Activated CD8-positive, alpha-beta memory T cell treated with anti-CD3 and anti-CD28 coated beads for 36 hours (primary cell): ENCODE measurements around the gene RPP40. TPM values are rescaled to one million over a fixed set of nuclear protein-coding genes. Genes with fewer than 3 reads are reported as not detected.

Experiments used
- CTCF ChIA-PET: fragments of 350-600 bp; sonication (Branson Sonifier 250); formaldehyde crosslinking; loops from one replicate; lab custom pipeline; 2021; ENCODE audit warnings: antibody characterized with exemption; lab: Charles Lee
- POLR2A ChIA-PET: fragments of 350-600 bp; sonication (Branson Sonifier 250); formaldehyde crosslinking; loops from one replicate; lab custom pipeline; 2021; ENCODE audit warnings: antibody characterized with exemption; lab: Charles Lee
- total RNA-seq, 2 experiments: library from RNA; stranded (reverse); gene quantifications; one replicate each; pipeline ENCODE4 v1.2.3, GENCODE V29; 2021

Gene RPP40
- total RNA-seq, 2 experiments from 2014 or later, result 16.6 to 17.1 TPM

DNA sequence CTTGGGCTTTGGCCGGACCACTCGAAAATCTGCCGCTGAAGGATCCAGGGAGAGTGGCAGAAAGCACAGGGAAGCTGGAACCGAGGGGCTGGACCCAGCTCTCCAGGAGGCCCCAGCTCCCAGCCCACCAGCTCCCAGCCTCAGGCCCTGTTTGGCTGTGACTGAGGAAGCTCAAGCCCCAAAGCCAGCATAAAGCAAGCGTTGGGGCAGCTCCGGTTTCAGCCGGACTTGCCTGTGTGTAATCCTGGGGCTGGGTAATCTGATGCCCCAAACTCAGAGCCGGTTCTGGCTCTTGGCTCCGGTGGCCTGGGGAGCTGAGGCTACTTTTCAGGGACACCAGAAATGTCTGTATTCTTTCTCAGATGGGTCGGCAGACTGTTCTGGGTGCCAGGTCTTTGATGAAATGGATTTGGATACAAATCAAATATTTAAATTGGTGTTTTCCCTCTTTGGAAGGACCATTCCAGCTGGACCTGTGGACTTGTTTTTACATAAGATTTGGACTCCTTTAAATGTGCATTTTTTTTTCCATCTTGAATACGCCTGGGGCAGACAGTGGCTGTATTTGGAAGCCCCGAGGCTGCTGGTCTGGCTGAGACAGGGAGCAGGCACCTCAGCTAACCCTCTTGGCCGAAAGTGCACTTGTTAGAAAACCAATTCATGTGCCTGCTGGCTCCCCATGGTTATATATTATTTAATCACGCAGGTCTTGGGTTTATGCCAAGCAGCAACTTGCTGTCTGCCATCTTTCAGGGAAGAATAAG lies 29.7 kb downstream of the RPP40 start:
- CTCF ChIA-PET, result no interaction called here
- POLR2A ChIA-PET, result no interaction called here

DNA sequence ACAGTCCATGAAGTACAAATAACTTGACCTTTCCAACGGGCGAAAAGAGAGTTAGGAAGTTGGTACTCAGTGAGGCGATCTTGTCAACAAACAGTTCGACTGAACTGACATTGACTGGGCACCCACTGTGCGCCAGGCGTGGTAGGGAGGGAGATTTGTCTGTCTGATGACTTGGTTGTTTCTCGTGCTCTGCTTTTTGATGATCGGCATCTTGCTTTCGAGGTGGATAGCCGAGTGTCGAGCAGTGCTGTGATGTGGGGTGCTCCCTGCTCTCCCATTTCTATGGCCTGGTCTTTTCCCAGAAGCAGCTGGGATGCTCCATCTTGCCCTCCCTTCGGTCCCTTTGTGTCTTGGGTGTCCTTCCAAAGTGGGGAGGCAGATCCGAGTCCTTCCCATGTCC lies 30.4 kb downstream of the RPP40 start:
- ChIA-PET CTCF (no interaction called here), POLR2A (no interaction called here)

DNA sequence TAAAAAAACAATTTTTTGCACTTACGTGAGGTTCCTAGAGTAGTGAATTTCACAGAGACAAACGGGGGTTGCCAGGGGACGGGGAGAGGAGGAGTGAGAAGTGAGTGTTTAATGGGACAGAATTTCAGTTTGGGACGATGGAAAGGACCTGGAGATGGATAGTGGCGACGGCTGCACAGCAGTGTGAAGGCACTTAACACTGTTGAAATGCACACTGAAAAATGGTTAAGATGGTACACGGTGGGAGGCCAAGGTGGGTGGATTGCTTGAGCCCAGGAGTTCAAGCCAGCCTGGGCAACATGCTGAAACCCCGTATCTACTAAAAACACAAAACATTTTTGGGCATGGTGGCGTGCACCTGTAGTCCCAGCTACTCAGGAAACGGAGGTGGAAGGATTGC lies 31.4 kb downstream of the RPP40 start:
- ChIA-PET POLR2A (no interaction called here), CTCF (no interaction called here)

DNA sequence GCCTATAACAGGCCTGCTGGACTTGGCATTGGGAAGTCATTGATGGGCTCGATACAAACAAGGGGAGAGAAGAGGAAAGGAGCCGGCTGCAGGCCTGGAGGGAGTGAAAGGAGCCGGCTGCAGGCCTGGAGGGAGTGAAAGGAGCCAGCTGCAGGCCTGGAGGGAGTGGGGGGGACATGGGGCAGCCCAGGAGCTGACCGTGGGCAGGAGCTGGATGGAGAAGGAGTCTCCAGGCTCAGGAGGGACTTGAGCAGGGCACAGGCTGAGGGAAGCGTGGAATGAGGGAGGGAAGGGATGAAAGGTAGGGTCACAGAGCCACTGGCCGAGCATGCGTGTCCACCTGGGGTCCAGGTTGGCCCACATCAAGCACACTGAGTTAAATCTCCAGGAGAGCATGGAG lies 32.0 kb downstream of the RPP40 start:
- CTCF ChIA-PET, result no interaction called here
- POLR2A ChIA-PET, result no interaction called here

- CTCF ChIA-PET, result no interaction called here
- POLR2A ChIA-PET, result no interaction called here
Observed at GRCh38 chr6:4970739-4971395, 33.0 kb downstream of the RPP40 start.

- ChIA-PET CTCF (no interaction called here), POLR2A (no interaction called here)
Observed at GRCh38 chr6:4969609-4970285, 34.1 kb downstream of the RPP40 start.

DNA sequence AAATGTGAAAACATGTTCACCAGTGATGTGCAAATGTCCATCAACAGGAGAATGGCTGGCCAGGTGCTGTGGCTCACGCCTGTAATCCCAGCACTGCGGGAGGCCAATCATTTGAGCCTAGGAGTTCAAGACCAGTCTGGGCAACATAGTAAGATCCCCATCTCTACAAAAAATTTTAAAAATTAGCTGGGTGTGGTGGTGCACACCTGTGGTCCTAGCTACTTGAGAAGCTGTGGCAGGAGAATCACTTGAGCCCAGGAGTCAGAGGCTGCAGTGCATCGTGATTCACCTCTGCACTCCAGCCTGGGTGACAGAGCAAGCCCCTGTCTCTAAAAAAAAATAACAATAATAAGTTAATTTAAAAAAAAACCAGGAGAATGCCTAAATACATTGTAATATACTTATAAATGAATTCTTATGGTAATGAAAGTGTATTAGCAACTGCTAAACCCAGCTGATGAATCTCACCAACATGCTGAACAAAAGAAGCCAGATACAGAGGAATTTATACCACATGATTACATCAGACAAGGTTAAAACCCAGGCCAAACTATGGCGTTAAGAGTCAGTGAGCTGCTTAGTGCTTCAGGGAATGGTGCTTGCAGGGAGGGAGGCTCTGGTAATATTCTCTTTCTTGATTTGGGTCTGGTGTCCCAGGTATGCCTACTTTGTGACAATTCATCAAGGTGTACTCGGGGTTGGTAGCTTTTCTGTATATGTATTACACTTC lies 36.4 kb downstream of the RPP40 start:
- POLR2A ChIA-PET, result no interaction called here
- CTCF ChIA-PET, result no interaction called here

DNA sequence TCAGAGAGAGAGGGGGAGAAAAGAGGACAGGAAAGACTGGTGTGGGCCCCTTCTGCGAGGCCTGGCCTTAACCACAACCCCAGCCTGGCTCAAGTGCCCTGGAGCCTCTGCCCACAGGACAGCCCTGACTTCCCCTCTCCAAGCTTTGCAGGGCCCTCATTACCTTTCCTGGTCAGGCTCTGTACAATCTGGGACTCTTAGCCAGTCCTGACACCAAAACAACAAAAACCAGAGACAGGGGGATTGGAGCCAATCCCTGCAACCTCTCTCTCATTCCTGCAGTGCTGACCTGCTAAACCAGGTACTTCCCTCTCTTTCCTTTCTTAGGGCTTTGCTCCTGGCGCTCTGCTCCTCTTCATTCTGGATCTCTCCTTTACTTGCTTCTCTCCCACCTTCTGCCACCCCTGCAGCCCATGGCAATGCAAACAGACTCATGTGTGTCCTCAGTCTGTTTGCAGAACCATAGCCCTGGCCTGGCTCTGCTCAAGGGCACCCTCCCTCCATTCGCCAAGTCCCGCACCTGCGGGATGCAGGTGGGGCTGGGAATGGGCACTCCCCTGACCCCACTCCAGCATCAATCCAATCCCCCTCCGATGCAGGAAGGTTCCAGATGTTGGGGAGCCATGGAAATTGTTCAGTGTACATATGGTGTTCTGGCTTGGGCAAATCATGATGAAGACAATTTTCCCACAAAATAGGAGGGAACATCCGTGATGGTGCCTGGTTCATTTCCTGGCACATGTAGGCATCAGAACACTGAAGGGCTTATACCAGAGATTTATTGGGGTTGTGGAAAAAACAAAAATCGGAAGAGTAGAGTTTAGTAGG lies 38.1 kb downstream of the RPP40 start:
- POLR2A ChIA-PET, result no interaction called here
- CTCF ChIA-PET, result no interaction called here

GRCh38 chr6:4964675-4965561 lies 38.9 kb downstream of the RPP40 start:
- POLR2A ChIA-PET, result no interaction called here
- CTCF ChIA-PET, result no interaction called here

- POLR2A ChIA-PET, result no interaction called here
- CTCF ChIA-PET, result no interaction called here
Observed at GRCh38 chr6:4962905-4963304, 40.9 kb downstream of the RPP40 start.

DNA sequence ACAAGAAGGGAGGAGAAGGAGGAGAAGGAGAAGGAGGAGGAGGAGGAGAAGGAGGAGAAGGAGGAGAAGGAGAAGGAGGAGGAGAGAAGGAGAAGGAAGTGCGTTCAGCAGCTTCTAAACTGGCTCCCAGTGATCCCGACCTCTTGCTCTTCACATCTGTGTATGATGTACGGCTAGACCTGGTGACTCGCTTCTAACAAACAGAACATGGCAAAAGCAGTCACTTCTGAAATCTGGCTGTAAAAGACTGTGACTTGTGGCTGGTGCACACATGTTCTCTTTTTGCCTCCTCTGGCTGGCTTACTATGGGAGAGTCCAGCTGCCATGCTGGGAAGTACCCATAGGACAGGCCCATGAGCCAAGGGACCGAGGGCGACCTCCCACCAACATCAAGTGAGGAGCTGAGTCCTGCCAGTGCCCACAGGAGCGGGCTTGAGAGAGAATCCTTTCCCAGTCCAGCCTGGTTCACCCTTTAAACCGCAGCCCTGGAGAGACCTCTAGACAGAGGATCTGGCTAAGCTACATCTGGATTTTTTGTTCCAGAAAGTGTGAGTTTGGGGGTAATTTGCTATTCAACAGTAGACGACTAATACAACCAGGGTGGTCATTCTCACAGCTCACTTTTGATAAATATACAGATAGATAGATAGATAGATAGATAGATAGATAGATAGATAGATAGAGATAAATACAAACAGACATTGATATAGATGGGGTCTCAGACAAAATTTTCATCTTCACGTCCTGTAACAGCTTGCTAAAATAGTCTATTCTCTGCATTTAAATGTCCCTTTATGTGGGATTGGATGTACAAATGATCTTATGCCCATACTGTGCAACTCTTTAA lies 42.3 kb downstream of the RPP40 start:
- ChIA-PET CTCF (no interaction called here), POLR2A (no interaction called here)

- CTCF ChIA-PET, result no interaction called here
- POLR2A ChIA-PET, result no interaction called here
Observed at GRCh38 chr6:4958624-4959023, 45.2 kb downstream of the RPP40 start.

DNA sequence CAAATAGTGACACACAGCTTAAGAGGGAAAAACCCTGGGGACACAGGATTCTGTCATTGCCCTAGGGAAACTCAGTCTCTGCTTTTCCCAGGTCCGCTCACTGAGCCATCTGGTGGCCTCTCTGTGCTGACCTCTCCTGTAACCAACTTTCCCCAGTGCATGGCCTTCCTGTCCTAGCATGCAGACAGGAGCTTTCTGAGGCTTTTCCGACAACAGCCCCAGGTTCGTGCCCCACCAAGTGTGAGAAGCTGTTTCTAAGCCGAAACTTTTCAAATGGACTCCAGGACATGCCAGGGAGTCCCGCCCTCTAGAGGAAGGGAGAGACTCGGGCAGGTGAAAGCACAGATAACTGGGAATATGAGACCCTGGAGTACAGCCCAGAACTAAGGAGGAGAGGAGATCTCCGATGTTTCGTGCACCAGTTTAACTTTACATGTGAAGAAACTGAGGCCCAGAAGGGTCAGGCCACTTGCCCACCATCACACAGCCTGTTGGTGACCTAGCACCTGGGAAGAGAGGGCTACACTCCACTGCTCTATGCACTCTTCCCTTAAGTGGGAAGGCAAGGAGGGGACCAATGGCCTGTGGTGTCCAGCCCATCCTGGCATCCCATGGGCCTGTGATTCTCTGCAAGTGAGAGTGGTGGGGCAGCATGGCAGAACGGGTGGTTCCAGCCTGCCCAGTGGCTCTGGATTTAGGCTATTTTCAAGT lies 46.2 kb downstream of the RPP40 start:
- POLR2A ChIA-PET, result no interaction called here
- CTCF ChIA-PET, result no interaction called here

- CTCF ChIA-PET, result no interaction called here
Observed at GRCh38 chr6:4956625-4957024, 47.2 kb downstream of the RPP40 start.

GRCh38 chr6:4953440-4953839 lies 50.4 kb downstream of the RPP40 start:
- POLR2A ChIA-PET, result no interaction called here
- CTCF ChIA-PET, result no interaction called here

More at GRCh38 chr6:4956625-4957024, 47.2 kb downstream of the RPP40 start:
- POLR2A ChIA-PET, result no interaction called here

GRCh38 chr6:4950836-4951533 lies 52.9 kb downstream of the RPP40 start:
- ChIA-PET POLR2A (no interaction called here), CTCF (no interaction called here)
